GM18951 (cell line): Measurements from ENCODE around the gene SND1.

ENCODE experiments used
- POLR2A ChIP-seq: IDR thresholded peaks from 4 replicates; pipeline ENCODE4 v1.6.1; 2011; ENCODE audit warnings: mild to moderate bottlenecking; ENCODE audit not compliant: insufficient read length, insufficient read depth; ENCODE audit errors: extremely low read depth
- in situ Hi-C: fragments of 300-500 bp; cut with MboI; formaldehyde crosslinking; loops from one replicate; pipeline ENCODE4 v1.12.0; 2022; ENCODE audit warnings: low sequenced_read_pairs, mixed read lengths, inconsistent platforms; ENCODE audit not compliant: unreplicated experiment

SND1 gene

GRCh38 chr7:128040205-128040604 is 388.2 kb downstream of the SND1 start:
- no peak for TF ChIP-seq POLR2A
- in situ Hi-C loops, result no loop called here

DNA sequence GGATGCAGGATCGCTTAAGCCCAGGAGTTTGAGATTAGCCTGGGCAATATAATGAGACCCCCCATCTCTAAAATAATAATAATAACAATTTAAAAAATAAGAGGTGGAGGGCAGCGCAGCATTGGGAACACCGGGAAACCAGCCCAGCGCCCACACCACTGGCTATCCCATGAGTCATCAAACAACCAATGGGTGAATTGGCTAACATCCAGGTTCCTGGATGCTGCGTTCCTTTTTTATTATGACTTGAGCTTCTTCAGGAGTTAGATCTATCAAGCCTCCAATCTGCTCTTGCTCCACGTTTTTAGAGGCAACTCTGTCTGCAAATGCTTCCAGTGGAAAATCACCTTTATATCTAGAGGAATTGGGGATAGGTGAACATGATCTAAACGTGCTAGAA is 389.2 kb downstream of the SND1 start:
- in situ Hi-C loops, result no loop called here

DNA sequence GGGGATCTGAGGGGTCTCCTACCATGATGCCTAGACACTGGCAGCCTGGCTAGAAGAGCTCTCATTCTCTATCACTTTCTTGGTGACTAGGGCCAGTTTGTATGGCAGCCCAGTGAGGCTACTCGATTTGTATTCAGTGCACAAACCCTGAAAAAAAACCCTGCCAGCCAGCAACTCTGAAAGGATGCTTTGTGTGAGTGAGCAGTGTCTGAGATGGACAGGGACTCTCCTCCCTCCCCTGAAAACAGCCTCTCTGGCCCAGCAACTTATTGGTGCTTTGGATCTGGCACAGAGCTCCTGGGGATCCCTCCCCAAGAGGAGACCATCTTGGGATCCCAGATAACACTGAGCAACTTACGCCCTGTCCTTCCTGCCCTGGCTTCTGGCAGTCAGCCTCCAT is 390.0 kb downstream of the SND1 start:
- no peak for TF ChIP-seq POLR2A
- in situ Hi-C loops, result no loop called here

More for the DNA sequence above, 389.2 kb downstream of the SND1 start:
- no peak for TF ChIP-seq POLR2A

- in situ Hi-C loops, result no loop called here
These were observed 392.1 kb downstream of the SND1 start for GRCh38 chr7:128044064-128044463.

GRCh38 chr7:128045158-128045557 is 393.2 kb downstream of the SND1 start:
- TF ChIP-seq POLR2A, result no peak
- in situ Hi-C loops, result no loop called here

More at GRCh38 chr7:128044064-128044463, 392.1 kb downstream of the SND1 start:
- TF ChIP-seq POLR2A, result no peak

DNA sequence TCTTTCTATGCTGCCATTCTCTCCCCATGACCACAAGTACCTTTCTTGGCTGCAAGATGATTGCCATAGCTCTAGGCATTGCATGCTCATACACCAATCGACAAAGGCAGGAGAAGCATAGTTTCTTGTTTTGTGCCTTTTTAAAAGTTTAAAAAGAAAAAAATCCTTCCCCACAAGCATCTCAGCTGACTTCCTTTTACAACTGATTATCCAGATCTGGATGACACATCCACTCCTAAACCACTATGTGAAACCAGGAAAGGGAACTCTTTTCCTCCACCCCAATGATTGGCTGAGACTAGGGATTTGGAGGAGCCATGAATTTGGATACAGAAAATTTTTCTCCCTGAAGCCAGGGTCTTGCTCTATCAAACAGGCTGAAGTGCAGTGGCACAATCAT is 393.8 kb downstream of the SND1 start:
- in situ Hi-C loops, result no loop called here
- no peak for TF ChIP-seq POLR2A

- in situ Hi-C loops, result no loop called here
- TF ChIP-seq POLR2A, result no peak
These were observed 400.4 kb downstream of the SND1 start for GRCh38 chr7:128052404-128052803.

- TF ChIP-seq POLR2A, result no peak
- in situ Hi-C loops, result no loop called here
These were observed 401.0 kb downstream of the SND1 start for GRCh38 chr7:128053023-128053422.

DNA sequence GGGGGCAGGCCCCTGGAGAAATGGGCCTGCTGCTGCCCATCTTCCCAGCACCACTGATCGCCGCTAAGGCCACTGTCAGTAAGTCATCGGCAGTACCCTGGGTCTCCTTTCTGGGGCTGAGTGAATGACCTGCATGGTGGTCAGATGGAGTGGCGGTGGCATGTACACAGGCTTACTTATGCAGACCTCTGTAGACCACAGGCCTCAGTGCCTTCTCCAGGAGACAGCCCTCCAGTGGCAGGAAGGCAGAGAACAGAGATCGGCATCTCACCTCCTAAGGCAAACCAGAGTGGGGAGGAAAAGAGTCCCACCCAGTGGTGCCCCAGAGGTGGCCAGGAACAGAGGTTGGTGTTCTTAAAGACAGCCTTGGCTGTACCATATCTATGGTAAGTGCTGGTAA is 402.0 kb downstream of the SND1 start:
- no peak for TF ChIP-seq POLR2A
- in situ Hi-C loops, result no loop called here

DNA sequence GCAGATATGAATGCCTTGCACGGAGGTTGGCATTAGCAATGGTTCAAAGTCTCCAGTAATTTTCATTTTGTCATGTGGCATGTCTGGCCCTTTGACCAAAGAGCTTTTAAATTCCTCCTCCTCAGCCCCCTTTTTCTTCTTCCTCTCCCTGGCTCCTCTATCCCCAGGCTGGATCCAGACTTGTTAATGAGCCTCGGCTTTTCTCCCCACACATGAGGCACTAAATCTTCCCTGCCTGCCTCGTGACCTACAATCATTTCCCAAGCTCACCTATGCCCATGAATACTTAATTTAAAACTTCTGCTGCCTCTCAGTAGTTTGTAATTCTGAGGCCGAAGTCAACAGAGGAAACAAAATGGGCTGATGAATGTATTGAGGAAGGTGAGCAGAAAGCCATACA is 402.5 kb downstream of the SND1 start:
- in situ Hi-C loops, result no loop called here
- no peak for TF ChIP-seq POLR2A

- no peak for TF ChIP-seq POLR2A
- in situ Hi-C loops, result no loop called here
These were observed 403.6 kb downstream of the SND1 start for GRCh38 chr7:128055637-128056036.

GRCh38 chr7:128056901-128057300 is 404.9 kb downstream of the SND1 start:
- TF ChIP-seq POLR2A, result no peak
- in situ Hi-C loops, result no loop called here

GRCh38 chr7:128057909-128058308 is 405.9 kb downstream of the SND1 start:
- in situ Hi-C loops, result no loop called here
- TF ChIP-seq POLR2A, result no peak

- in situ Hi-C loops, result no loop called here
These were observed 407.4 kb downstream of the SND1 start for GRCh38 chr7:128059143-128059988.

More at GRCh38 chr7:128059143-128059988, 407.4 kb downstream of the SND1 start:
- TF ChIP-seq POLR2A, result no peak
